Smooth muscle cell (in vitro differentiated cells): Measurements from ENCODE around the gene TTC31. TPM values are rescaled to one million over a fixed set of nuclear protein-coding genes. Genes with fewer than 3 reads are reported as not detected.

ENCODE experiments used
- DNase-seq: peaks from one replicate; lab custom pipeline; 2025; ENCODE audit not compliant: unreplicated experiment; lab: John Stamatoyannopoulos, UW
- H2AFZ ChIP-seq: fragments of 200-600 bp; sonication (generic); 2 replicates; pipeline ENCODE4 v1.6.0; 2016; ENCODE audit warnings: antibody characterized with exemption, low read depth, mild to moderate bottlenecking
- H3F3A ChIP-seq: fragments of 200-600 bp; sonication (generic); 2 replicates; pipeline ENCODE4 v1.6.0; 2017; ENCODE audit warnings: antibody characterized with exemption, low read depth
- H3K27ac ChIP-seq: fragments of 200-600 bp; sonication (generic); 2 replicates; pipeline ENCODE4 v1.5.1; 2016; ENCODE audit warnings: low read depth, mild to moderate bottlenecking
- H3K27me3 ChIP-seq: fragments of 200-600 bp; sonication (generic); 2 replicates; pipeline ENCODE4 v1.6.1; 2016; ENCODE audit warnings: low read depth, mild to moderate bottlenecking
- H3K36me3 ChIP-seq: fragments of 200-600 bp; sonication (generic); 2 replicates; pipeline ENCODE4 v1.5.1; 2016; ENCODE audit warnings: low read depth
- H3K4me1 ChIP-seq: fragments of 200-600 bp; sonication (generic); 2 replicates; pipeline ENCODE4 v1.5.1; 2016; ENCODE audit warnings: low read depth
- H3K4me2 ChIP-seq: fragments of 200-600 bp; sonication (generic); 2 replicates; pipeline ENCODE4 v1.6.0; 2016; ENCODE audit warnings: mild to moderate bottlenecking
- H3K4me3 ChIP-seq: fragments of 200-600 bp; sonication (generic); 2 replicates; pipeline ENCODE4 v1.5.1; 2016; ENCODE audit warnings: mild to moderate bottlenecking
- H3K79me2 ChIP-seq: fragments of 200-600 bp; sonication (generic); 2 replicates; pipeline ENCODE4 v1.6.0; 2016; ENCODE audit warnings: low read depth, mild to moderate bottlenecking
- H3K9ac ChIP-seq: fragments of 200-600 bp; sonication (generic); 2 replicates; pipeline ENCODE4 v1.6.0; 2016; ENCODE audit warnings: low read depth
- H3K9me3 ChIP-seq: fragments of 200-600 bp; sonication (generic); replicated peaks from 2 replicates; pipeline ENCODE4 v1.5.1; 2016; ENCODE audit warnings: low read depth
- H4K20me1 ChIP-seq: fragments of 200-600 bp; sonication (generic); 2 replicates; pipeline ENCODE4 v1.6.0; 2016; ENCODE audit warnings: low read depth
- WGBS: methylation state at CpG from one replicate; pipeline ENCODE4 v1.1.7; 2016; ENCODE audit warnings: low lambda C conversion rate; 5-methylcytosine and 5-hydroxymethylcytosine counted together
- polyA plus RNA-seq: library from polyadenylated mRNA; unstranded; fragments of >200 nt; fragmentation: Nextera tagmentation; extraction: Ambion mirVana; gene quantifications from 2 replicates; pipeline ENCODE4 v1.2.1, GENCODE V29; 2016
- total RNA-seq: library from RNA; depleted of rRNA; stranded (reverse); fragments of >200 nt; gene quantifications from 2 replicates; pipeline ENCODE4 v1.2.3, GENCODE V29; 2014
- TF ChIP-seq, protein P1 (sequence below): fragments of 200-600 bp; sonication (generic); IDR thresholded peaks from 2 replicates; pipeline ENCODE4 v1.5.1; 2017; ENCODE audit warnings: borderline replicate concordance, mild to moderate bottlenecking, antibody characterized with exemption; ENCODE audit not compliant: insufficient read depth, poor library complexity, severe bottlenecking

TTC31 gene
- total and polyA plus RNA-seq, 2 experiments from 2014 or later, result 17.3 to 23.3 TPM

DNA sequence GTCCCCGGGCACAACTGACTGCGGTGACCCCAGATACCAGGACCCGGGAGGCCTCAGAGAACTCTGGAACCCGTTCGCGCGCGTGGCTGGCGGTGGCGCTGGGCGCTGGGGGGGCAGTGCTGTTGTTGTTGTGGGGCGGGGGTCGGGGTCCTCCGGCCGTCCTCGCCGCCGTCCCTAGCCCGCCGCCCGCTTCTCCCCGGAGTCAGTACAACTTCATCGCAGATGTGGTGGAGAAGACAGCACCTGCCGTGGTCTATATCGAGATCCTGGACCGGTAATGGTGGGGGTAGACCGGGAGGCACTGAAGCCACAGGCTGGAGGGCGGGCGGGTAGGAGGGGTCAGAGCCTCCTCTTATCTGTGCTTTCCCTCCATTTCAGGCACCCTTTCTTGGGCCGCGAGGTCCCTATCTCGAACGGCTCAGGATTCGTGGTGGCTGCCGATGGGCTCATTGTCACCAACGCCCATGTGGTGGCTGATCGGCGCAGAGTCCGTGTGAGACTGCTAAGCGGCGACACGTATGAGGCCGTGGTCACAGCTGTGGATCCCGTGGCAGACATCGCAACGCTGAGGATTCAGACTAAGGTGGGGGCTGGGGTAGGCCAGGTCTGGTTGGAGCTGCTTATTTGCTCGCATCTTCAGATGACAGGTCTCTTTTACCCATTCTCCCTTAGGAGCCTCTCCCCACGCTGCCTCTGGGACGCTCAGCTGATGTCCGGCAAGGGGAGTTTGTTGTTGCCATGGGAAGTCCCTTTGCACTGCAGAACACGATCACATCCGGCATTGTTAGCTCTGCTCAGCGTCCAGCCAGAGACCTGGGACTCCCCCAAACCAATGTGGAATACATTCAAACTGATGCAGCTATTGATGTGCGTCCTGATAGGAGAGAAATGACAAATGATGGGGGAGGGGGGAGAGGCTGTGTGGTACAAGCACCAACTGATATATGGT, 47.6 kb downstream of the TTC31 start:
- no peak for DNase-seq
- TF ChIP-seq, protein P1, sequence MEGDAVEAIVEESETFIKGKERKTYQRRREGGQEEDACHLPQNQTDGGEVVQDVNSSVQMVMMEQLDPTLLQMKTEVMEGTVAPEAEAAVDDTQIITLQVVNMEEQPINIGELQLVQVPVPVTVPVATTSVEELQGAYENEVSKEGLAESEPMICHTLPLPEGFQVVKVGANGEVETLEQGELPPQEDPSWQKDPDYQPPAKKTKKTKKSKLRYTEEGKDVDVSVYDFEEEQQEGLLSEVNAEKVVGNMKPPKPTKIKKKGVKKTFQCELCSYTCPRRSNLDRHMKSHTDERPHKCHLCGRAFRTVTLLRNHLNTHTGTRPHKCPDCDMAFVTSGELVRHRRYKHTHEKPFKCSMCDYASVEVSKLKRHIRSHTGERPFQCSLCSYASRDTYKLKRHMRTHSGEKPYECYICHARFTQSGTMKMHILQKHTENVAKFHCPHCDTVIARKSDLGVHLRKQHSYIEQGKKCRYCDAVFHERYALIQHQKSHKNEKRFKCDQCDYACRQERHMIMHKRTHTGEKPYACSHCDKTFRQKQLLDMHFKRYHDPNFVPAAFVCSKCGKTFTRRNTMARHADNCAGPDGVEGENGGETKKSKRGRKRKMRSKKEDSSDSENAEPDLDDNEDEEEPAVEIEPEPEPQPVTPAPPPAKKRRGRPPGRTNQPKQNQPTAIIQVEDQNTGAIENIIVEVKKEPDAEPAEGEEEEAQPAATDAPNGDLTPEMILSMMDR, result no peak

GRCh38 chr2:74531666-74532065, 48.8 kb downstream of the TTC31 start:
- peak overlapping the region; percentile 99 for H3K4me2 ChIP-seq
- TF ChIP-seq, protein P1, result no peak
- no peak overlapping the region for H3K4me3 ChIP-seq
- no peaks in the 10 kb centered on the region for H3K9me3 ChIP-seq
- H3K27me3 ChIP-seq, result no peaks in the 10 kb centered on the region
- H3K4me1 ChIP-seq, result peaks cover 11% of the 10 kb centered on the region
- H3F3A ChIP-seq, result peaks cover 22% of the 10 kb centered on the region
- no peak overlapping the region for H3K9ac ChIP-seq
- H3K36me3 ChIP-seq, result no peaks in the 10 kb centered on the region
- 89% methylated on average over 7 of the region's 7 CpGs for WGBS
- peak overlapping the region; percentile 71 for H3K27ac ChIP-seq
- H2AFZ ChIP-seq, result no peak overlapping the region
- DNase-seq, result no peak
- peaks cover 28% of the 10 kb centered on the region for H3K79me2 ChIP-seq
- peaks cover 11% of the 10 kb centered on the region for H4K20me1 ChIP-seq

More for the DNA sequence above, 47.6 kb downstream of the TTC31 start:
- Histone ChIP-seq H3K79me2 (peaks cover 28% of the 10 kb centered on the region), H3F3A (peaks cover 20% of the 10 kb centered on the region), H3K9me3 (no peaks in the 10 kb centered on the region), H3K27me3 (no peaks in the 10 kb centered on the region), H3K4me3 (peak overlapping the region; percentile 88), H3K9ac (peak overlapping the region; percentile 89), H3K4me1 (peaks cover 11% of the 10 kb centered on the region), H3K4me2 (peak overlapping the region; percentile 99), H4K20me1 (peaks cover 11% of the 10 kb centered on the region), H3K36me3 (no peaks in the 10 kb centered on the region), H2AFZ (peak overlapping the region; percentile 69), H3K27ac (peak overlapping the region; percentile 71)
- 11% methylated on average over 40 of the region's 54 CpGs for WGBS

- no peak for DNase-seq
- Histone ChIP-seq H3K4me1 (peaks cover 11% of the 10 kb centered on the region), H3K36me3 (no peaks in the 10 kb centered on the region), H3K4me2 (no peak overlapping the region), H3K27ac (no peak overlapping the region), H3K4me3 (no peak overlapping the region), H3K79me2 (peaks cover 28% of the 10 kb centered on the region), H4K20me1 (peaks cover 11% of the 10 kb centered on the region), H3K27me3 (no peaks in the 10 kb centered on the region), H2AFZ (no peak overlapping the region), H3F3A (peaks cover 28% of the 10 kb centered on the region), H3K9ac (no peak overlapping the region), H3K9me3 (no peaks in the 10 kb centered on the region)
- TF ChIP-seq, protein P1, result peak; percentile 30
These were observed 49.3 kb downstream of the TTC31 start for GRCh38 chr2:74532222-74532621.

- WGBS, result 89% methylated on average over 4 of the region's 4 CpGs
- Histone ChIP-seq H2AFZ (no peak overlapping the region), H4K20me1 (no peaks in the 10 kb centered on the region), H3K79me2 (peaks cover 21% of the 10 kb centered on the region), H3K4me2 (no peak overlapping the region), H3K27me3 (no peaks in the 10 kb centered on the region), H3K9me3 (no peaks in the 10 kb centered on the region), H3F3A (peaks cover 29% of the 10 kb centered on the region), H3K36me3 (no peaks in the 10 kb centered on the region), H3K27ac (no peak overlapping the region), H3K9ac (no peak overlapping the region), H3K4me1 (peaks cover 9% of the 10 kb centered on the region), H3K4me3 (no peak overlapping the region)
- TF ChIP-seq, protein P1, result no peak
- no peak for DNase-seq
These were observed 50.6 kb downstream of the TTC31 start for GRCh38 chr2:74533464-74533863.
